GM19463 (cell line): ENCODE data around the gene POU2AF1.

ENCODE experiments used
- ATAC-seq: cut with Tn5 transposase; IDR thresholded peaks from one replicate; pipeline ENCODE4 v1.9.1; 2021; ENCODE audit warnings: mild to moderate bottlenecking, moderate library complexity; ENCODE audit not compliant: unreplicated experiment

The POU2AF1 gene

DNA sequence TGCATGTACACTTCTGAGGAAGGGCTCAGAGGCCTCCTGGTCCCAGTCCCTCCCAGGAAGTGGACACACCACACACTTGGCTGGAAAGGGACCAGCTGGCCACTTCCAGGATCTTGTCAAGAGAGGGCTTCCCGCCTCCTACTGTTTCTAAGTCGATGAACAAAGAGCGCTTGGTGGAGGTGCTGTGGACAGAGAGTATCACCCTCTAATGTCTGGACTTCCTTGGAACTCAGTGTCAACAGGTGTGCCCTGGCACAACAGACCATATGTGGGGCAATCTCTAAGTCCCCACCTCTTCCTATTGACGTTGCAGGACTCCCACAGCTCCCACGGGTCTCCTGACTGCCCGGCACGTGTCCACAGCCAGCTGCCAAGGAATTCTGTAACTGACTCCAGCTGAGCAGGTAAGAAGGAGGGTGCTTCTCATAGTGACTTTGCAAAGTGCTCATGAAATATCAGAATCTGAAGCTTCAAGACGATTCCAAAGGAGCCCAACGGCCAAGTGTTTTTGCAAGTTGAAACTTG, 16.1 kb downstream of the POU2AF1 start:
- ATAC-seq, result no peak

GRCh38 chr11:111361874-111362273, 17.2 kb downstream of the POU2AF1 start:
- ATAC-seq, result no peak

GRCh38 chr11:111361052-111361801, 17.8 kb downstream of the POU2AF1 start:
- no peak for ATAC-seq

DNA sequence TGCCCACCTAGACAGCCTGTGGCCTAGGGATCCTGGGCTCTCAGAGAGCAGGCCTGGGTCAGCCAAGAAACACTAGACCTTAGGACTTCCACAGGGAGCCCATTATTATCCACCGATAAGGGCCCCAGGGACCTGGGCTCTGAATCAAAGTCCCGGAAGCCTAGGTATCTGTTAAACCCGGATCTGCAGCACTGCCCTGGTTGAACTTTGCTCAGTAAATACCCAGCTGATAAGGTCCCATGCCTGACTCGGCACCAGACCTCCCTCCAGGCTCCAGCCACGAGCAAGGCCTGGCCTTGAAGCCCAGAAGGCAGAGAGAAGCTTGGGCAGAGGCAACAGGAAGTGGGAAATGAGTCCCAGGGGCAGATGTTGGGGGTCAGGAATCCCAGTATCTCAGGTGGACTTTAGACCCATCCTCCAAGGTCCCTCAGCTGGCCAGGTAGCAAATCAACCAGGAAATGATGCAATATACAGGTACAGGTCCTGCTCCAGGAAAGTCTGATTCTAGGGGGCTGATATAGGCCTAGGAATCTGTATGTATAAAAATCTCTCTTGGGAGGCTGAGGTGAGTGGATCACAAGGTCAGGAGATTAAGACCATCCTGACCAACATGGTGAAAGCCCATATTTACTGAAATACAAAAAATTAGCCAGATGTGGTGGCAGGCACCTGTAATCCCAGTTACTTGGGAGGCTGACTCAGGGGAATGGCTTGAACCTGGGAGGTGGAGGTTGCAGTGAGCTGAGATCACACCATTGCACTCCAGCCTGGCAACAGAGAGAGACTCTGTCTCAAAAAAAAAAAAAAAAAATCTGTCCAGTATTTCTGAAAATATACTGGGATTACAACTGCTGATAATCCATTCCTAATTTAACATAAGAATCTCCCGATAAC, 18.7 kb downstream of the POU2AF1 start:
- no peak for ATAC-seq

DNA sequence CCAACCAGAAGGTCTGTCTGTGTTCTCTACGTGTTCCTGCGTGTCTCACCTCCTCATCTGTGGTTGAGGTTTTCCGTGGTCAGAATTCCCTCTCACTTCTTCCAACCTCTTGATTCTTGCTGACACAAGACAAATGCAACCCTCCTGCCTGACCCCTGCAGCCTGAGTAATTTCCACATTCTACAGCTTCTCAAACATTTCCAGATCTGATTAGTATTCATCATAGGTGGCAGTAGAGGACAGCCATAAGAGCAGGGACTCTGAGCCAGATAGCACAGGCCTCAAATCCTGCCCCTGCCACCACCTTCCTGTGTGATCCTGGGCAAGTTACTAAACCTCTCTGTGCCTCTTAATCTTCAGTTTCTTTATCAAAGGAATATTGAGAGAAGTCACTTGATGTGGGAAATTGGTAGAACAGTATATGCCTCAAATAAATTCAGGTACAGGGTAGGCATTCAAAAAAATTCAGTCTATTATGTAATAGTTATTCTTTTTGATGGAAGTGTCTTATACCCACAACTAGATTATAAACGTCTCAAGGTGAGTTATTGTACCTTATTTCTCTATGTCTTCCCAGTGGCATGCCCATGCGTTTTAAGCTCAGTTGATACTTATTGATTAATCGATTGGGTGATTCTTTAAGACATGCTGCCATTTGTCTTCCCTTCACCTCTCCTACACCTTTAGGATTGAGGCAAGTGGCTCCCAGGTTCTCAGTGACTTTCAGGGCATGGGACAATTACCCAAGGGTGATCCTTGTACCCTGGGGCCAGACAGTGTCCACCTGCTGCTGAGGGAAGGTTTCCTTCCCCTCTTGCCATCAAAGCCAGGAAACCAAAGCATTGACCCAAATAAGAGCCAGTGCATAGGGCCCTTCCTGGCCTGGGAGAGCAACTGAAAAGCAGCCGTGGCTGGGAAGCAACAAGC, 19.6 kb downstream of the POU2AF1 start:
- no peak for ATAC-seq

GRCh38 chr11:111358038-111359001, 20.8 kb downstream of the POU2AF1 start:
- no peak for ATAC-seq

GRCh38 chr11:111357150-111358037, 21.7 kb downstream of the POU2AF1 start:
- ATAC-seq, result no peak

DNA sequence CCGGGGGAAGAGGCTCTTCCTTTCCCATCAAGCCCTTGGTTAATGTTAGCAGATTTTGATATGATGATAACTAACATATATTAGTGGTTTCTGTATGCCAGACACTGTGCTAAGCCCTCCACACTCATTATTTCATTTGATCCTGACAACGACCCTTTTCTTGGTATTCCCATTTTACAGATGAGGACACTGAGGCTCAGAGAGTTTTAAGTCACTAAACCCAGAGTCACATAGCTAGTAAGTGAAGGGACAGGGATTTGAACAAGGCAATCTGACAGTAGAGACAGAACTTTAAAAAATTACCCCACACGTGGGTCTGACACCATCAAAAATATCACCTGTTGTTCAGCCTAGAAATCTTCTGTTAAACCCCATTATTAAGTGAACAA, 22.4 kb downstream of the POU2AF1 start:
- ATAC-seq, result no peak

DNA sequence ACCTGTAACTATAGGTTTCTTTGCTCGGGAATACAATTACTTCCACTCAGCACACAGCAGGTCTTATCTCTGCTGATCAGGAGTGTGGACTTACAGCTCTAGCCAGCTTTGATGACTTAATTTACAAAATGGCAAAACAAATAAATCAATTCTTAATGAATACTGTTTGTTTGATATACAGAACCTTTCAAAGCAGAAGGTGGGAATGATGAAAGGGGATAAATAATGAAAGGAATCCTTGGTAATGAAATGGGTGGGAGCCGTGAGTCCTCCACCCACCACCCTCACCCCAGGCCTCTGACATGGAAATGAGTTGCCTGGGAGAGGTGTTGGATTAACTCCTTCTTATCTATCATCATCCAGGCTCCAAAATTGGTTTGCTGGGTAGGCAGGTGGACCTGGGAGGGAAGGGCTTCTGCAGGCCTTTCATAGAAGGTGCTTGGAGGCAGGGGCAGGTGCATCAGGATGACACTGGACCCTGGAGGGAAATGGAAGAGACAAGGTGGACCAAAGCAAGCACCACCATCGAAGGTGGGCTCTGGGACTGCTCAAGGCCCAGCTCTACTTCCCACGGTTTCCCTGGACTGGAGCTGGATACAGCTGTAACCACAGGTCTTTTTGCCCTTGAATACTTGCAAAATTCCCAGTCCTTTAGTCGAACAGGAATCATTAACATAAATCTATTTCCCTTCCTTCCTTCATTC, 23.0 kb downstream of the POU2AF1 start:
- ATAC-seq, result no peak

- ATAC-seq, result no peak
These were observed 24.0 kb downstream of the POU2AF1 start for GRCh38 chr11:111355101-111355500.

- no peak for ATAC-seq
These were observed 24.5 kb downstream of the POU2AF1 start for GRCh38 chr11:111354601-111354891.

DNA sequence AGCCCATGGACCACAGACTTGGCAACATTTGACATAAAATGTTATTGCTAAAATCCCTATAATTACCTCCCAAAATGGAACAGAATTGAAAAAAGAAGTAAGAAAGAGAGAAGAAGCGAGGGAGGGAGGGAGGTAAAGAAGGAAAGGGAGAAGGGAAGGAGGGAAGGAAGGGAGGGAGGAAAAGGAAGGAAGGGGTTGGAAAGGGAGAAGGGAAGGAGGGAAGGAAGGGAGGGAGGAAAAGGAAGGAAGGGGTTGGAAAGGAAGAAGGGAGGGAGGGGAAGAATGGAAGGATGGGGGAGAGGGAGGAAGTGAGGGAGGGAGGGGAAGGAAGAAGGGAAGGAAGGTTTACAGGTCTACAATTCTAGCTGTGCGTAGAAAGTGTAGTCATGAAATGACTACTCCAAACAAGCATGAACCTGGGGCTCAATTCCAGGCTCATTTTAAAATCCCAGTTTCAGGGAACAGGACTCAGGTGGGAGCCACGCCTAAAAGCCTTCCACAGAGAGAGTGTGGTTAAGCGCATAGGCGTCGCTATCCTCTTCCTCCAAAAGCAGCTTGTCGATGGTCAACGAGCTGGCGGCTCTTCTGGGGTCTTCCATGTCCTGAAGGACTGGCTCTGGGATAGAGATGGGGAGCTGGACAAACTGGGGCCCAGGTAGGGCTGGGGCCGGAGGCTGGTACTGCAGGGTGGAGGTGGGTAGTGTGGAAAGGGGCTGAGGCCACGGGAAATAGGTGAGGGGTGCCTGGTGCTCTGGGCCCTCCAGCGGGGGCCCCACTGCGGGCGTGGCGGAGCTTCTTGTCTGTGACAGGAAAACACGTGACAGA, 25.1 kb downstream of the POU2AF1 start:
- ATAC-seq, result no peak

DNA sequence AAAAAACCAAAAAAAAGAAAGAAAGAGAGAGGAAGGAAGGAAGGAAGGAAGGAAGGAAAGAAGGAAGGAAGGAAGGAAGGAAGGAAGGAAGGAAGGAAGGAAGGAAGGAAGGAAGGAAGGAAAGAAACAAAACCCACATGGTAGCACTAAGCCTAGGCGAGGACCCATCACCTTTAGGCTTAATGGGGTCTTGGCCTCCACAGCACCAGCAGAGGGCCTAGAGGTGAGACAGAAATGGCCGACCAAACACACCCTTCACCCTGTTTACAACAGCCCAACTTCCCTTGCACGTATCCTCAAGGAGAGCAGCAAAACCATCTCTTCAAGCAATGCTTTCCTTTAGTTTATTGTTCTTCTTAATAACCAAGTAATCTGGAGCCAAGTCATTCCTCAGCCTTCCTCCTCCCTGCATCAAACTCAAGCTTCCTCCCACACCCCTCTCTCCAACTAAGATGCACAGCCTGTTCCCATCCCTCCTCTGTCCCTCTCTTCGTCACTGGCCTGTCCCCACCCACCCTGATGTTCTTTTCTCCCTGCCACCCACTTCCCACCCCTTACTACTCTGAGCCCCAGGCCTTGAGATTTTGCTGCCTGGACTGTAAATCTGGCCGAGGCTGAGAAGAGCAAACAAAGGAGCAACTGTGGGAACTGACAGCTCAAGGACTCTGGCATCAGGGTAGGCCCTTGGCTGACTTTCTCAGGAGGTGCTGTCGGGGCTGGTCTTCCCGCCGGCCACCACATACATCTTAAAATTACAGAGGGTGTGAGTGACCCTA, 26.0 kb downstream of the POU2AF1 start:
- ATAC-seq, result no peak

- ATAC-seq, result no peak
These were observed 26.8 kb downstream of the POU2AF1 start for GRCh38 chr11:111352231-111352746.

GRCh38 chr11:111351374-111352055, 27.6 kb downstream of the POU2AF1 start:
- ATAC-seq, result no peak

DNA sequence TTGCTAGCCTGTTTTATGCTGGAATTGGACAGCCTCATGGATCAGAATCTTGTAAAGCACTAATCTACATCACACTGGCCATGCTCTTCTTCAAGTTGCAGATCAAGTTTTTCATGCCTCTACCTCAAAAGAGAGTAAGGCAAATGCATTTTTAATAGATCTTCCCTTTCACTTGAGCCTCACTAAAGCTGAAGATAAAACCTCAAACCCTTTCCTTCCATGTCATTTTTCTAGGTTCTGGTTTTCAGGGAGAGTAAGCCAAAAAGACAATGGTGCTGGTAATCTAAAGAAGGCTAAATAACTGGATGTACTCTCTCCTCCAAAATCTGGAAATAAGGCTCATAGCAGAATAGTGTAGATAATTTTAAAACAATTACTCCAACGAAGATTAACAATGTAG, 28.3 kb downstream of the POU2AF1 start:
- no peak for ATAC-seq
